Measurements from ENCODE around the gene FLNB.

The FLNB gene

GRCh38 chr3:58010562-58010961 is 2.3 kb downstream of the FLNB start:
- DNase-seq (ENCODE audit: low spot score): no peak

- DNase-seq (ENCODE audit: low spot score): no peak
Measured at GRCh38 chr3:58011580-58011979, 3.4 kb downstream of the FLNB start.

DNA sequence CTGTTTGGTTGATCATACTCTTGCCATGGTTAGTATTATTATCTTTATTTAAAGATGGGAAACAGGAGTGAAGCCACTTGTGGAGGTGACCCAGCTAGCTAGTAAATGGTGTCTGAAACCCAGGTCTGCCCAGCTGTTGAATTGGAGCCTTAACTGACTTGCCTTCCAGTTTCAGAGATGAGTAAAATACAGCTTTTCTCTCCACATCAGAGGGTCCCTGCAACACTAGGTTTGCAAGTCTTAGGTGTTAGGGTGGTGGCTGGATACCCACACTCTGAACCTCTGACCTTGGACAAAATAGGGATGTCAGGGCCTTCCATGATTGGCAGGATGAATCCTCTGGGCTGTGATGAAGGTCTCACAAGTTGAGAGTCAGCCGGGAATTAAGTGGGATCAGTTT is 4.1 kb downstream of the FLNB start:
- no peak for DNase-seq (ENCODE audit: low spot score)

GRCh38 chr3:58013099-58013498 is 4.9 kb downstream of the FLNB start:
- DNase-seq (ENCODE audit: low spot score): no peak

- peak; percentile 94 for DNase-seq (ENCODE audit: low spot score)
Measured at GRCh38 chr3:58013973-58014649, 5.9 kb downstream of the FLNB start.

GRCh38 chr3:58015520-58015915 is 7.3 kb downstream of the FLNB start:
- DNase-seq (ENCODE audit: low spot score): no peak

GRCh38 chr3:58016710-58017109 is 8.5 kb downstream of the FLNB start:
- DNase-seq (ENCODE audit: low spot score): no peak

DNA sequence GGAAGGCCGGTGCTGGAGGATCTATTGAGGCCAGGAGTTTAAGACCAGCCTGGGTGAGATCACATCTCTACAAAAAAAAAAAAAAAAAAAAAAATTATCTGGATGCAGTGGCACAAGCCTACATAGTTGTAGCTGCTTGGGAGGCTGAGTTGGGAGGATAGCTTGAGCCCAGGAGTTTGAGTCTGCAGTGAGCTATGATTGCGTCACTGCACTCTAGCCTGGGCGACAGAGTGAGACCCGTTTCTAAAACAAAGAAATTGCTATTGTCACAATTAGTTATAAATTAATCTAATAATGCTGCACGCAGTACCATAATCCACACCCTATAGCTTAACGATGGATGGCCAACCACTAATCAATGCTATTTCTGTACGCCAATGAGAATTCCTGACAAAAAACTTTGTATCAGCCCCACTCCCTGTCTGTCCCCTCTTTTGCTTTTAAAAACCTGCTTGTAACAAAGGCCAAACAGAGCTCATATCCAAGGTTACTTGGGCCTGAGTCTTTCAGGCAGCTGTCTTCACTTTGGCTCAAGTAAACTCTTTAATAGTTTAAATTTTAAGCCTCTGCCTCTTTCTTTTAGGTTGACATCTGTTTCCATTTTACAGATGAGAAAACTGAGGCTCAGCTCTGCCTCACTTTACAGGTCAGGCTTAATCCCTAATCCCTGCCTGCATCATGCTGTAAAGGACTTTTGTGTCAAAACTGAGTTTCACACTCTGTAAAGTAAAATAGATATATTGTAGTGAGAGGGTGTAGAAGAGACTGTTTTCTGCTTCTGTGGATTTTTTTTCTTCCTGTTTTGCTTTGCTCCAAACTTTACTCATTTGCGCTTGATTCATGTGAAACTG is 10.9 kb downstream of the FLNB start:
- DNase-seq (ENCODE audit: low spot score): no peak

- DNase-seq (ENCODE audit: low spot score): no peak
Measured at GRCh38 chr3:58020783-58021071, 12.5 kb downstream of the FLNB start.

DNA sequence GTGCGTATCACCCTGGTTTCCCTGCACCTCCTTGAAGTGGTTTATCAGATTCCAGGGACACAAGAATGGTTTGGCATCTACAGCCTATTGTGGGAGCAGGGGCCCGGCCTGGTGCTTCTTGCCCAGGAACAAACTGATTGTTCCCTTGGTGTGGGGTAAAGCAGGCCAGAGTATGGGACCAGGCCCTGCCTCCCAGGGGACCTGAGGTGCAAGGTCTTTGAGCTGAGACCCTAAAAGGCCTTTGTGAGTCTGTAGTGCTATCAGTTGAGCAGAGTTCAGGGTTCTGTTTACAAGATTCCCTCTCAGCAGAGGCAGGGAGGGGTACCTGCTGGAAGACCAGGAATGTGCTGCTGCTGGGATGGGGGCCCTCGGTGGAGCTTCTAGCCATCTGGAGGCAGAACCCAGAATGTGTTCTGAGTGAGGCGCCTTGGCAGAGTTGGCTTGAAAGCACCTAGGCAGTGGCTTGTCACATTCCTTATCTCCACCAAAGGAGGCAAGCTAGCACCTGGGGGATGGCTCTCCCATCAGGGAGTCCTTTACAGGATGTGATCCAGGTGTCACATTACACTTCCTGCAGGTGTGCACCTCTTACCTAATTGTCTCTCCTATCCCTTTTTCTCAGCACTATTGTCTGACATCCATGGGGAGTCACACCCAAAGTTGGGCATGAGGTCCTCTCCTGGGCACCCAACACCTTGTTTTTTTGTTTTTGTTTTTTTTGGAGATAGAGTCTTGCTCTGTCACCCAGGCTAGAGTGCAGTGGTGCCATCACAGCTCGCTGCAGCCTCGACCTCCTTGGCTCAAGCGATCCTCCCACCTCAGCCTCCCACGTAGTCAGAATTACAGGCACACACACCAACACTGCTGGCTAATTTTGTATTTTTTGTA is 13.1 kb downstream of the FLNB start:
- DNase-seq (ENCODE audit: low spot score): no peak

GRCh38 chr3:58021962-58022361 is 13.7 kb downstream of the FLNB start:
- no peak for DNase-seq (ENCODE audit: low spot score)

GRCh38 chr3:58022490-58022889 is 14.3 kb downstream of the FLNB start:
- no peak for DNase-seq (ENCODE audit: low spot score)

GRCh38 chr3:58023531-58023930 is 15.3 kb downstream of the FLNB start:
- no peak for DNase-seq (ENCODE audit: low spot score)

GRCh38 chr3:58025406-58025805 is 17.2 kb downstream of the FLNB start:
- DNase-seq (ENCODE audit: low spot score): no peak

DNA sequence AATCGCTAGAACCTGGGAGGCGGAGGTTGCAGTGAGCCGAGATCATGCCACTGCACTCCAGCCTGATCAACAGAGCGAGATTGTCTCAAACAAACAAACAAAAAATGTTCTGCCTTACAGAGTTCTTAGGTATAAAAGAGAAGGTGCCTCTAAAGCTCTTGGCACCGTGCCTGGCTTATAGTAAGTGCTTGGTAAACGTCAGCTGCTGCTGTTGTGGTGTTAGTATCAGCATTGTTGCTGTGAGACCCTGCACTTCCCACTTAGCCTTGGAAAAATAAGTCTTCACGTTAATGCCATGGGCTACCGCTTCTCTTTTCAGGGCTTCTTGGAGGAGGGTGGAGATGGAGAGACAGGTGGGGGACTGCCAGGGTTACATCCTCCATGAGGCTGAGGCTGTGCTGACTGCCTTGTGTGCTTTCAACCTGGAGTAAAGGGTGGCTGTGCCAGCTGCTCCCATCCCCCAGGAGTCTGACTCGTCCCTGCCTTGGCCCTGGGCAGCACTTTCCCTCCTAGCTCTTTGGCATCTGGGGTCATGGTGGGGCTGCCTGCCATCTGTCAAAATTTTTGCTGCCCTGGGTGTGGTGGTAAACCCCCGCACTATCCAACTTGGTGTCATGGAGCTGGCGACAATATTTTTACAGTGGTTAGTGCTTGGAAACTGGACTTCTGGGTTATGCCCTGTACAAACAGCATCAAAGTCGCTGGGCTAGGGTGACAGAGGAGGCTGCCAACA is 17.8 kb downstream of the FLNB start:
- no peak for DNase-seq (ENCODE audit: low spot score)

DNA sequence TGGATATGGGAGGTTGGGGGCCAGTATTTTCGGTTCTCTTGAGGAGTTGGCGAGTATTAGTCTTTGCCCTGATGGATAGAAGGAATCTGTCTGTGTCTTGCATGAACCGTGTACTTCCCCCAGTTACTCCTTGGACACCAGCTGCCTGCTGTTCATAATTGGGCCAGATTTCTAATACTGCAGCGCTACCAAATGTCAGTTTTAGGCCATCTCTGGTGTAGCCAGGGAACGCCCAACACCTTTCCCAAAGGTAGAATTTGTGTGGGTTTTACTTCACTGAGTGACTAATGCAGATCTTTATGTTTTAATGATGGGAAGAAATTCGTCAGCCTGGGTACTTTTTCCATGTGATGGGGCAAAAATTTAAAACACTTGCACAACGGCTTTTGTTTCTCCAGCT is 18.4 kb downstream of the FLNB start:
- no peak for DNase-seq (ENCODE audit: low spot score)

GRCh38 chr3:58027704-58028317 is 19.6 kb downstream of the FLNB start:
- no peak for DNase-seq (ENCODE audit: low spot score)

- no peak for DNase-seq (ENCODE audit: low spot score)
Measured at GRCh38 chr3:58028902-58029301, 20.7 kb downstream of the FLNB start.

GRCh38 chr3:58029842-58030584 is 21.8 kb downstream of the FLNB start:
- DNase-seq (ENCODE audit: low spot score): no peak

DNA sequence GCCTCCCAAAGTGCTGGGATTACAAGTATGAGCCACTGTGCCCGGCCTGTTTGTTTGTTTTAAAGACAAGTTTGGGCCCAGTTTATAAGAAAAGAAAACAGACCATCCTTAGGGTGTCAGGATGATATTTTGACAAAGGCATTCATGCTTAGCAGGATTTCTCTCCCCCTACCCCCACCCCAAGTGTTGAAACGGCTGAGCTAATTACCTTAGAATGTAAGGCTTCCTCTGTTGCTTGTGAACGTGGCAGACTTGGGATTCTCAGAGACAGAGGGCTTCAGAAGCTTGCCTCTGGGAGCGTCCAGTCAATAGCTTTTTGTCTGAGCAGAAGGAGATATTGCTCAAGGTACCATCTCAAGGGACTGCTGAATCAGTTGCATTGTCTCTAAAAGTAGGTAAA is 24.0 kb downstream of the FLNB start:
- DNase-seq (ENCODE audit: low spot score): no peak
